GM19193 (cell line): Measurements from ENCODE around the gene GNG13.

ENCODE experiments used
- POLR2A ChIP-seq: IDR thresholded peaks from 4 replicates; pipeline ENCODE4 v1.6.1; 2011; ENCODE audit not compliant: insufficient read depth, insufficient read length; ENCODE audit errors: extremely low read depth

GNG13 gene

GRCh38 chr16:766820-767640 is 33.5 kb downstream of the GNG13 start:
- TF ChIP-seq POLR2A: no peak

GRCh38 chr16:766008-766819 is 34.3 kb downstream of the GNG13 start:
- no peak for TF ChIP-seq POLR2A

- no peak for TF ChIP-seq POLR2A
Observed at GRCh38 chr16:765488-765865, 35.1 kb downstream of the GNG13 start.

GRCh38 chr16:764848-765487 is 35.6 kb downstream of the GNG13 start:
- TF ChIP-seq POLR2A: no peak

- TF ChIP-seq POLR2A: no peak
Observed at GRCh38 chr16:764184-764750, 36.3 kb downstream of the GNG13 start.

- TF ChIP-seq POLR2A: no peak
Observed at GRCh38 chr16:763369-764183, 37.0 kb downstream of the GNG13 start.

GRCh38 chr16:762595-763268 is 37.8 kb downstream of the GNG13 start:
- no peak for TF ChIP-seq POLR2A

- no peak for TF ChIP-seq POLR2A
Observed at GRCh38 chr16:761625-762513, 38.7 kb downstream of the GNG13 start.

- TF ChIP-seq POLR2A: no peak
Observed at GRCh38 chr16:760545-761343, 39.8 kb downstream of the GNG13 start, which contains the start of gene MSLN. Gene MSLN, plus strand, starts transcription at chr16:760734. Its CDS starts 1,947 bp downstream, at chr16:762681.

- no peak for TF ChIP-seq POLR2A
Observed at GRCh38 chr16:760065-760464, 40.5 kb downstream of the GNG13 start.

GRCh38 chr16:759110-759910 is 41.2 kb downstream of the GNG13 start:
- TF ChIP-seq POLR2A: no peak

GRCh38 chr16:756428-756827 is 44.1 kb downstream of the GNG13 start:
- TF ChIP-seq POLR2A: no peak

GRCh38 chr16:754656-755055 is 45.9 kb downstream of the GNG13 start:
- no peak for TF ChIP-seq POLR2A
